HepG2 (cell line): Measurements from ENCODE around the gene POLR1G. TPM values are rescaled to one million over a fixed set of nuclear protein-coding genes. Genes with fewer than 3 reads are reported as not detected.

Experiments
- ATAC-seq: fragments of 200-7000 bp; cut with Tn5 transposase; 3 replicates; pipeline ENCODE4 v1.9.1; 2020; ENCODE audit warnings: mild to moderate bottlenecking, moderate library complexity
- BruUV-seq: library from RNA; stranded (reverse); fragments of 400-500 nt; replicated peaks from 2 replicates; lab custom pipeline; 2021; lab: Mats Ljungman, UMichigan
- CTCF ChIA-PET: fragments of 300-600 bp; formaldehyde crosslinking; extraction: SDS; loops from one replicate; lab custom pipeline; 2021; ENCODE audit warnings: low total read pairs, inconsistent platforms, low intra/inter-chr PET ratio; lab: Yijun Ruan, JAX
- POLR2A ChIA-PET: fragments of 350-600 bp; sonication (Branson Sonifier 250); formaldehyde crosslinking; loops from one replicate; lab custom pipeline; 2020; ENCODE audit warnings: antibody characterized with exemption, inconsistent platforms; lab: Yijun Ruan, JAX
- DNase-seq: peaks from one replicate; pipeline ENCODE4 v3.0.0-alpha.2; 2015; ENCODE audit warnings: low spot score
- FAIRE-seq: peaks from 3 replicates; lab custom pipeline; 2011; peaks lifted over from hg19 to GRCh38; lab: Jason Lieb, UNC
- H2AFZ ChIP-seq: one replicate; pipeline ENCODE4 v1.6.1; 2011; ENCODE audit warnings: low read length, inconsistent platforms
- H3K27ac ChIP-seq: fragments of 300-600 bp; 3 replicates; pipeline ENCODE4 v1.8.0; 2011; ENCODE audit warnings: mixed run types, mild to moderate bottlenecking, mixed read lengths, low read length, inconsistent platforms; ENCODE audit not compliant: insufficient read depth; ENCODE audit errors: extremely low read length
- H3K27me3 ChIP-seq, 2 experiments: fragments of 200-600 bp in 1 of 2; 2 replicates in 1 of 2; 3 replicates in 1 of 2; pipeline versions ENCODE4 v1.6.0 to v1.8.0; 2011; ENCODE audit warnings: low read length in 2 of 2, mild to moderate bottlenecking in 2 of 2, moderate library complexity in 2 of 2, inconsistent platforms in 1 of 2; ENCODE audit not compliant: insufficient read depth in 2 of 2, control insufficient read depth in 1 of 2
- H3K36me3 ChIP-seq, 2 experiments: fragments of 200-600 bp in 1 of 2; replicated peaks in 1 of 2; 2 replicates in 1 of 2; 3 replicates in 1 of 2; pipeline versions ENCODE4 v1.5.1 to v1.8.0; 2011; ENCODE audit warnings: low read length in 2 of 2, inconsistent platforms in 1 of 2; ENCODE audit not compliant: insufficient read depth in 2 of 2, control insufficient read depth in 1 of 2
- H3K4me1 ChIP-seq: 2 replicates; pipeline ENCODE4 v1.5.1; 2012; ENCODE audit warnings: low read length, inconsistent platforms; ENCODE audit not compliant: insufficient read depth
- H3K4me2 ChIP-seq: 2 replicates; pipeline ENCODE4 v1.6.0; 2011; ENCODE audit warnings: low read depth, low read length, inconsistent platforms
- H3K4me3 ChIP-seq, 3 experiments: fragments of 200-600 bp in 1 of 3; sonication (generic), shearing (Covaris generic) in 1 of 3; replicated peaks in 1 of 3; 2 replicates each; pipeline ENCODE4 v1.5.1; 2011 to 2016; ENCODE audit warnings: low read length in 3 of 3, inconsistent platforms in 2 of 3, low read depth in 2 of 3, mild to moderate bottlenecking in 2 of 3, control low read depth in 1 of 3, mixed read lengths in 1 of 3; ENCODE audit not compliant: insufficient read depth in 1 of 3
- H3K79me2 ChIP-seq: one replicate; pipeline ENCODE4 v1.6.1; 2011; ENCODE audit warnings: low read length, inconsistent platforms; ENCODE audit not compliant: insufficient read depth
- H3K9ac ChIP-seq: 2 replicates; pipeline ENCODE4 v1.6.0; 2011; ENCODE audit warnings: mild to moderate bottlenecking, low read depth, low read length, inconsistent platforms; ENCODE audit not compliant: insufficient read depth
- H3K9me3 ChIP-seq: 2 replicates; pipeline ENCODE4 v1.5.1; 2012; ENCODE audit warnings: mild to moderate bottlenecking, low read length
- H4K20me1 ChIP-seq: 2 replicates; pipeline ENCODE4 v1.6.0; 2011; ENCODE audit warnings: inconsistent platforms, mild to moderate bottlenecking, low read length, moderate library complexity; ENCODE audit not compliant: insufficient read depth
- AGO2 ChIP-seq: fragments of 200-400 bp; formaldehyde crosslinking; optimal IDR thresholded peaks from 2 replicates; pipeline ENCODE3; 2017; ENCODE audit warnings: mild to moderate bottlenecking, low read depth, low read length, moderate library complexity
- CHD4 ChIP-seq: fragments of 200-600 bp; sonication (generic); IDR thresholded peaks from 2 replicates; pipeline ENCODE4 v1.7.0; 2017; ENCODE audit warnings: mild to moderate bottlenecking, low read length, borderline replicate concordance
- E2F5 ChIP-seq: sonication (generic); formaldehyde crosslinking; conservative IDR thresholded peaks from 2 replicates; pipeline ENCODE4 v1.4.0; 2020; ENCODE audit warnings: missing genetic modification reagents
- ELK4 ChIP-seq: sonication (generic); formaldehyde crosslinking; IDR thresholded peaks from 2 replicates; pipeline ENCODE4 v1.9.0; 2021; ENCODE audit warnings: missing genetic modification reagents, borderline replicate concordance
- HMGXB4 ChIP-seq, 2 experiments: sonication (generic) in 1 of 2; formaldehyde crosslinking in 1 of 2; IDR thresholded peaks; 2 replicates each; pipeline versions ENCODE4 v1.4.0 to v1.6.1; 2018 to 2020; ENCODE audit warnings: missing genetic modification reagents in 2 of 2, borderline replicate concordance in 1 of 2, low read depth in 1 of 2, mild to moderate bottlenecking in 1 of 2, missing biosample characterization in 1 of 2
- KMT2B ChIP-seq: IDR thresholded peaks from 2 replicates; pipeline ENCODE4 v1.6.1; 2016; ENCODE audit warnings: missing genetic modification reagents, missing compliant biosample characterization
- MTA1 ChIP-seq: sonication (generic); formaldehyde crosslinking; IDR thresholded peaks from 2 replicates; pipeline ENCODE4 v1.4.0; 2020; ENCODE audit warnings: missing genetic modification reagents, mild to moderate bottlenecking, borderline replicate concordance
- PHF20 ChIP-seq: sonication (generic); formaldehyde crosslinking; IDR thresholded peaks from 2 replicates; pipeline ENCODE4 v1.5.0; 2020; ENCODE audit warnings: mild to moderate bottlenecking, missing genetic modification reagents
- RCOR2 ChIP-seq: IDR thresholded peaks from 2 replicates; pipeline ENCODE4 v1.6.1; 2016; ENCODE audit warnings: missing biosample characterization, missing genetic modification reagents
- ZMYM3 ChIP-seq: sonication (generic); formaldehyde crosslinking; IDR thresholded peaks from 2 replicates; pipeline ENCODE4 v1.5.1; 2020; ENCODE audit warnings: mild to moderate bottlenecking, missing genetic modification reagents
- ZNF333 ChIP-seq: sonication (generic); formaldehyde crosslinking; IDR thresholded peaks from 2 replicates; pipeline ENCODE4 v1.4.0; 2020; ENCODE audit warnings: mild to moderate bottlenecking, missing genetic modification reagents, borderline replicate concordance
- ZNF552 ChIP-seq: sonication (generic); formaldehyde crosslinking; IDR thresholded peaks from 2 replicates; pipeline ENCODE4 v1.9.0; 2022; ENCODE audit warnings: missing genetic modification reagents, mild to moderate bottlenecking, borderline replicate concordance
- ZNF629 ChIP-seq: sonication (generic); formaldehyde crosslinking; conservative IDR thresholded peaks from 2 replicates; pipeline ENCODE4 v1.5.0; 2020; ENCODE audit warnings: missing genetic modification reagents
- WGBS: methylation state at CpG from one replicate; pipeline ENCODE4 v1.1.6; 2017; ENCODE audit warnings: low lambda C conversion rate; 5-methylcytosine and 5-hydroxymethylcytosine counted together
- in situ Hi-C: cut with HindIII; loops from 2 replicates; pipeline ENCODE4 v1.10.0; 2017; ENCODE audit warnings: low pct_unique_long_range_greater_than_20kb; ENCODE audit not compliant: extremely low pct_ligation_motif_present
- intact Hi-C: fragments of 100-400 bp; cut with micrococcal nuclease; formaldehyde crosslinking; loops from one replicate; pipeline ENCODE4 v1.10.0; 2022; ENCODE audit not compliant: unreplicated experiment
- polyA plus RNA-seq, 8 experiments: library from polyadenylated mRNA; depleted of rRNA in 3 of 8; stranded (reverse) in 7 of 8; unstranded in 1 of 8; fragments of >200 nt; fragmentation: Illumina TruSeq in 4 of 8; extraction: Trizol in 4 of 8; gene quantifications; 2 replicates each; pipeline versions ENCODE4 v1.2.1 to v1.2.3, GENCODE V29; 2011 to 2016; ENCODE audit warnings: low read depth in 4 of 8, missing spikeins in 1 of 8, mixed read lengths in 1 of 8; ENCODE audit not compliant: insufficient read depth in 1 of 8
- total RNA-seq, 5 experiments: library from RNA; depleted of rRNA; stranded (reverse); fragments of >200 nt; fragmentation: Illumina TruSeq; extraction: Trizol; gene quantifications; 2 replicates each; pipeline ENCODE4 v1.2.3, GENCODE V29; 2016; ENCODE audit warnings: low read depth in 1 of 5

POLR1G gene
- total and polyA plus RNA-seq, 2 of the 13 experiments (the other 11 are each of a cell fraction or from before 2014, with no cell fraction given): 3.5 to 20.8 TPM

- in situ Hi-C loops (no loop called here), intact Hi-C loops (no loop called here)
- H3K9ac ChIP-seq: no peak overlapping the region
- peaks cover 16 to 30% of the 10 kb centered on the region in 2 experiments; a peak in 4 of 5 replicates for H3K36me3 ChIP-seq
- ATAC-seq: no peak
- ChIA-PET POLR2A (no interaction called here), CTCF (no interaction called here)
- H3K4me3 ChIP-seq: no peak overlapping the region
- DNase-seq: no peak
- H3K9me3 ChIP-seq: no peaks in the 10 kb centered on the region
- BruUV-seq: no TSS peak
- no peak overlapping the region for H2AFZ ChIP-seq
- peak; percentile 28 for TF ChIP-seq AGO2
- no peak for TF ChIP-seq PHF20 (CRISPR knock-in tag)
- no peak for TF ChIP-seq HMGXB4 (CRISPR knock-in tag; IDR thresholded peaks at IDR 0.05; ENCODE audit: borderline replicate concordance in 1 of 2, low read depth in 1 of 2)
- H4K20me1 ChIP-seq: peaks cover 4% of the 10 kb centered on the region; the same call in 1 of the 2 replicates
- no peaks in the 10 kb centered on the region for H3K27me3 ChIP-seq
- H3K4me1 ChIP-seq: peaks cover 18% of the 10 kb centered on the region
- WGBS: 80% methylated on average over 1 of the region's 12 CpGs
- H3K79me2 ChIP-seq: peaks cover 8% of the 10 kb centered on the region
- no peak for FAIRE-seq
- H3K27ac ChIP-seq: no peak overlapping the region
- H3K4me2 ChIP-seq: no peak overlapping the region
Measured at GRCh38 chr19:45364696-45365095, 41.7 kb upstream of the POLR1G start.

GRCh38 chr19:45368127-45368526 is 38.3 kb upstream of the POLR1G start:
- no peak for DNase-seq
- no peak overlapping the region for H3K27ac ChIP-seq
- H3K4me2 ChIP-seq: no peak overlapping the region
- ChIA-PET CTCF (no interaction called here), POLR2A (no interaction called here)
- peaks cover 9 to 11% of the 10 kb centered on the region in 2 experiments; a peak in 4 of 5 replicates for H3K36me3 ChIP-seq
- H3K4me3 ChIP-seq: no peak overlapping the region
- no peaks in the 10 kb centered on the region for H3K27me3 ChIP-seq
- no peaks in the 10 kb centered on the region for H3K9me3 ChIP-seq
- peaks cover 8% of the 10 kb centered on the region for H3K79me2 ChIP-seq
- intact Hi-C loops: no loop called here
- ATAC-seq: no peak
- in situ Hi-C loops: no loop called here
- no peak overlapping the region for H3K9ac ChIP-seq
- no peak for FAIRE-seq
- H2AFZ ChIP-seq: no peak overlapping the region
- no TSS peak for BruUV-seq
- TF ChIP-seq MTA1 (no peak), CHD4 (peak; percentile 90), ZMYM3 (CRISPR knock-in tag) (peak; percentile 81), ZNF333 (no peak), E2F5 (CRISPR knock-in tag) (no peak), ELK4 (CRISPR knock-in tag) (no peak), ZNF629 (peak; percentile 97), RCOR2 (0 out of 2 replicates have a peak, but pooled peaks have one; percentile 29), ZNF552 (no peak), KMT2B (no peak)
- H4K20me1 ChIP-seq: peaks cover 4% of the 10 kb centered on the region; the same call in 1 of the 2 replicates
- peaks cover 31% of the 10 kb centered on the region for H3K4me1 ChIP-seq
- WGBS: 96% methylated on average over 4 of the region's 4 CpGs
